Stimulated activated CD8-positive, alpha-beta memory T cell treated with anti-CD3 and anti-CD28 coated beads, Interleukin-4, amount 100 ng/mL, for 24 hours (primary cell): ENCODE measurements around the gene TMTC2.

Experiments used
- DNase-seq: peaks from one replicate; pipeline ENCODE4 v3.0.0-alpha.2; 2020; ENCODE audit warnings: low read depth

Gene TMTC2

DNA sequence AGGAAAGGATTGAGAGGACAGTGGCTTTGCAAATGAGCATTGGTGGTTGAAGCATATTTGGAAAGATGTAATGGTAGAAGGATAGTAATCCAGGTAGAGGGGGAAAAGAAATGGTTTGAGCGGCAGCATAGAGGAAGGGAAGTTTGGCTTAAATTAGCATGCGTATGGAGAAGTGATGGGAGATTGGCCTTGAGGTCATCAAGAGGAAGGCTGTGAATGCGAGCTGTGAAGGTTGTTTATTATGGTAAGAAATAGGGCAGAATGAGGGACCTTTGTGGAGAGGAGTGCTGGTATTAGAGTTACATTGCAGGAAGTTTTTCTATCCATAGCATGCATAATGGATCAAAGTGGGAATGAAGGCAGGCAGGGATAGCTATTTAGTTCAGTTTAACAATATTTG is 162.1 kb downstream of the TMTC2 start:
- no peak for DNase-seq

DNA sequence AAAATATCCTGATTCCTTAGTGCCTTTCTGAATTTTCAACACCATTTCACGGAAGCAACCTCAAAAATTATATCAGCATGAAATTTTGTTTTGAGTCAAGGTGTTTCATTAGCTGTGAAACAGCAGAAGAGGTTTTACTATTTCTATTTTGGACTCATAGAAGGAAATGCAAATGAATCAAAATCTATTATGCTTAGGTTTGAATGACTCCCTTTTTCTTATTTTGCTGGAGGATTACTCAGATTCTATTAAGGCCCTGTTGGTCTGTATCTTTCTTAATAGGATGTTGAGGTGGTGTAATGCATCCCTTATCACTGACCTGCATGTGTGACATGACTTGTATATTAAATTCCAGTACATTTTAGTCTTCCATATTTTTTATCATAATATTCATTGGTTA is 165.8 kb downstream of the TMTC2 start:
- DNase-seq: no peak

DNA sequence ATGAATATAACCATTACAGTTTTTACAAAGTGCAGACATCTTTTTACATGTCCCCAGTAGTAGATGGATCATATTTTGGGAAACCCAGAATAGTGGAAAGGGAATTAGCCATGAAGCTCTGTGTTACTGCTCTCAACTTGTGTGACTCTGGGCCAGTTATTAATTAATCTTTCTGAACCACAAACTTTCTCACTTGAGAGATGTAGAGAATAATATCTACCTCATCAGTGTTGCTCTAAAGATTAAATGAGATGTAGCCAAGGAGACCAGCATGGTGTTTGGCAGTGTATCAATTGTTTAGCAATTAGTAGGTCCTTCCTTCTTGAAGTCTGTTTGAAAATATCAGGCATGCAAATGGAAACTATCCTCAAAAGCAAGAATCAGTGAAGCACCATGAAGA is 169.2 kb downstream of the TMTC2 start:
- DNase-seq: no peak

DNA sequence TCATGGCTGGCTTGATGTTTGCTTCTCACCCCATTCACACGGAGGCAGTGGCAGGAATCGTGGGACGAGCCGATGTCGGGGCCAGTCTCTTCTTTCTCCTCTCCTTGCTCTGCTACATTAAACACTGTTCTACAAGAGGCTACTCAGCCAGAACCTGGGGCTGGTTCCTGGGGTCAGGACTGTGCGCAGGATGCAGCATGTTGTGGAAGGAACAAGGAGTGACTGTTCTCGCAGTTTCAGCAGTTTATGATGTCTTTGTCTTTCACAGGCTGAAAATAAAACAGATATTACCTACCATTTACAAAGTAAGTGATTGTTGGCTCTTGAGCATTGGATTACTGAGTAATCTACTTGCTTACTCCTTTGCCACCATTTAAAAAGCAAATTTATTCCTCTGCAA is 170.6 kb downstream of the TMTC2 start:
- no peak for DNase-seq

DNA sequence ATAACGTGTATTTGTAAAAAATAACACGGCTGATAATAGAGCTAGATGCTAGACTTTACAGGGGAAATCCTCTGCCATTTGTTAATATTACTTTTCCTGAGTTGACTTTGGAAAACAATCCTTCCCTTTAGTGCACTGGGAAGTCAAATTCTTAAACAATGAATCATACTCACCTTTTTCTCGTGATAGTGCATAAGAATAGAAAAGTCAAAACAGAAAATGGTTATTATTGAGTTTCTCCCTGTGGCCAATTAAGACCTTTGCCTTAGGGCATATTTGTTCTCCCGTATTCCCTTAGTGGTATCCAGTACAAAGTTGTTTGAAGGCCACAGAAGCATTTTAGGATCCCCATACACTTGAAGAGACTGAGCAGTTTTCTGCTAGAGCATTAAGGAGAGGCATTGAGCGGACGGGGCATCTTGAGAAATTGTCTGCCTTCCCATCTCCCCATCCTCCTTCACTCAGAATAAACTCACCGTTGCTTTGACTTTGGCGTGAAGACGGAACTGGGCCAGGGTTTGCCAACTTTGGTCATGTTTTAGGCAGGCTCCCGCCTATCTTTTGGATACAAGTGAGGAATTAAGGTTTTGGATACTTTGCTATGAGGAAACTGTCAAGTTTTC is 171.3 kb downstream of the TMTC2 start:
- no peak for DNase-seq

DNA sequence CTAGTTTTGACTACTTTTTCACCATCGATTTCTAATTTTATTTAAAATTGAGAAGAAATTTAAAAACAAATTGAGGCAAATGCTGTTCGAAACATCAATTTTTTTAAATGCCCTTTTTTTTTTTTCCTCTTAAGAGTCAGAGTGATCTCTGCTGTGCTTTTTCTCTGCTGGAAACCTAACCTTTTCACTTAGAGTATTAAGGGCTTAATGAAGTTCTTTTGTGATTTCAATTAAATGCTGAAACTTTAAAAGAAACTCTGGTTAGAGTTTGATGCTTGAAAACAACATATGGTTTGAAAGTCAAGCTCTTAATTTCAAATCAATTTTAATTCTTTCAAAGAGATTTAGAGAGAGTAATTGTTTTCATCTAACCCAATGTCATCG is 171.8 kb downstream of the TMTC2 start:
- DNase-seq: no peak

DNA sequence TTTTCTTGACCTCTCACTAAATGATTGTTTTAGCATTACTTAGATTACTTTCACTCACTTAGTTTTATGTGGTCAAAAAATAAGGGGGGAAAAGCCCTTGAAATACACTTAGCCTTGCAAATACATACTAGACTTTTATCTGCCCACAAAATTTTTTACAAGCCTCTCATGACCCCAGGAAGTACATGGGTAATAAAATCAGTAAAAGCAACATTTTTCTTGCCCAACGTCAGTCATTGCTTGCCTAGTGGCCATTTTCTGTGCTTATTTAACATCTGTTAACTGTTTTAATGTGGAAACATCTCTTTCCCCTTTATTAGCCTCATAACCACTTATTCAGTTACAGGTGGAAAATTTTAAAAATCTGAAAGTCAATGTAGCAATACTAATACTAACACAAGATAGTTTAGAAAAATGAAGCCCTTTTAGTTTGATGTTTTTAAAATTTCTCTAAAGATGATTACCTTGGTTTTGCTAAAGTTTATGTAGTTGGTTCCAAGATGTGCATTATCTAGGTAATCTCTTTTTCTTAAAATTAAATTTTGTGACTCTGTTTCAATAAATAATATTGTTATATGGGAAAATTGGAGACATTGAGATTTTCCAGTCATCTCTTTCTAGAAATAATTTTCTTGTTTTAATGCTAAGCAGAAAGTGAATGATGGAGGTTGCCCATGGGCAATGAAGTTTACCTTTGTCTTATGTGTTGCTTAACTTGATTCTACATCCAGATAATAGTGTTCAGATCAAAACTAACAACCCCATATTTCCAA is 175.5 kb downstream of the TMTC2 start:
- DNase-seq: no peak

DNA sequence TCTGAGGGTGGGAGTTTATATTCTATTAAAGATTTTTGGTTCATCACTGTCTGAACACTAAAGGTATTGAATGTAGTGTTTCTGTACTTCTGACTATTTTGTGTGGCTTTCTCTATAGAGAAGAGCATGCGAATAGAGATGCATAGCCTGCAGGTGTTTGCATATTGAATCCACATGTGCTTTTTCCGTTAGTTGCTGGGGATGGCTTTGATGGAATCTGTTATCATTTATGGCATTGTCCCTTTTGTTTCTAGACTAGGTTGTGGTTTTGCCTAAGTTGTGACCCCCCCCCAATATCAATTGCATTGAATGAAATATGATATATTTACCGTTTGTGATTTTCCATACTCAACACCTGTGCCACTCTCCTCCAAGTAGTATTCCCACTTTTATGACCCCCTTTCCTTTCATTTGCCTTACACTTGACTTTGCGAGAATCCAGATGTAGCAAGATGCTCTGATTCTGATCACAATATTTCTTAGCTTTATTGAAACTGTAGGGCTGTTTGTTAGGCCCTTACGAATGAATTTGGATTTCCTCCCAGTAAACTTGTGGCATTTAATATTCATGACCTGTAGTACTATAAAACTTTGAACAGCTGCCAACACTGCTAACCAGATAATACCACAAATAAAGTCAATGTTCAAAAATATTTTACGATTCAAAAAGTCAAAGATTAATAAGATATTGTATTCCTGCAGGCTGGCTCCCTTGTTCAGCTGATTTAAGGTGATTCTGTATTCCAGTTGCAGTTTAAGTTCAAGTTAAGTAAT is 176.4 kb downstream of the TMTC2 start:
- no peak for DNase-seq

DNA sequence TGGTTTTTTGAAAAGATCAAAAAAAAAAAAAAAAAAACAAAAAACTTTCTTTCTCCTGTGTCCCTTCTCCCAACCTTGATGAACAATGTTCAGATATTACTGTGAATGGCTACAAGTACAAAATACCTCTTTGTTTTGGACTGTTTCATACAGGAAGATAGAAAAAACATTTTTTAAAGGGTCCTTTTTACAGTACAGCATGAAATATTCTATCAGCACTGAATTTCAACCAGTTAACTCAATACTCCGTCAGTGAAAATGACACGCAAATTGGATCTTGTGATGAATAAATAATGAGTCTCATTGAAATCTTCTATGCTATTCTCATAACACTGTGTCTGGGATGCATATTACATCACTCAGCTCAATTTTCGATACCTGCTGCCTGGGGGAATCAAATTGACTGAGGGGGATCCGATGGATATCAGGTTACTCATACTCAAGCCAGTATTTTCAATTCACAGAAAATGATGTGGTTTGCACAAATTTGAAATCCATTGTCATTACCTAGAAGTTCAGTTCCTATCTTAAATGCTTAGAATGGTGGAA is 179.6 kb downstream of the TMTC2 start:
- no peak for DNase-seq

DNA sequence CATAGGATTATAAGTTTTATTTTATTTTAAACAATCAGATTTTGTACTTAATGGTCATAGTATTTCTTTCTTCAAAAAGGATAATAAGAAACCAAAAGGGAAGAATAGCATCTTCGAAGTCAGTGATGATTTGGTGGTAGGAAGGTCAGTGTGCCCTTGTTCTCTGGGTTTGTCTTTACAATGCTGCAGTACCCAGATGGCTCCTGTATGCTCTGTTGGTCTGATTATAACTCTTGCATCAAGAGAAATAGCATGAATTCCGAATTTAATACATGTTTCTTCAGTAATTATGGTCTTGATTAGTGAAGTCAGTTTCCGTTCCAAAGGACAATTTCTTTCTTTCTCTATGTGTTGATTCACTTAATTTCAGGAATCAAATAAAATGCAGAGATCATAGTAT is 180.2 kb downstream of the TMTC2 start:
- DNase-seq: no peak

DNA sequence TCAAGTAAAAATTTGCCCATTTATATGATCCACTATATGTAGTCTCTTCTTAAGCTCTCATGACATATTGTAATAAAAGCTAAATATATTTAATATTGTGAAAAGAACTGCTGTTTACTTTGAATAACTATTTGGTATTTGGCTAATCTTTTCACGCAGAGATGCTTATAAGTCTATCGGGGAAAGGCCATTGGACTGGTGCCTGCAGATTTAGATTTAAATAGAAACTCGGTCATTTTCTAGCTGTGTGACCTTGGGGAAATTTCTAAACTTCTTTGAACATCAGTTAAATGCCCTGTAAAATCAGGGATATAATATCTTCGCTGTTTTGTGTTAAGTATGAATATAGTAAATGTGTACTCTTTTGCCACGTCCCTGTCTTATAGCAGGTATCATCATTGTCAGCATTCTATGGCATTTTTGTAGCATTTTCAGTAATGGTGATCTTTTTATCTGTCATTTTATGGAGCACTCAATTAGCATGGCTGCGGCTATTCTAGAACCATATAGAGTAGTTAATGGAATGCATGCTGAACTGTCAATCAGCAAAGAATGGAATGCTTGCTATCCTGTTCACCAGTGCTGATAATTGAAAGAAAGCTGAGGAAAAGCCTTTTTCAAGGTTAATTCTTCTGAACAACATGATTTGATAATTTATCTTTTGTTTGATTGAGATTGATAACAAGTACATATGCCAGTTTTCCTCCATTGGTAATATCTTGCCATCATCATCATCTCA is 181.2 kb downstream of the TMTC2 start:
- DNase-seq: no peak

DNA sequence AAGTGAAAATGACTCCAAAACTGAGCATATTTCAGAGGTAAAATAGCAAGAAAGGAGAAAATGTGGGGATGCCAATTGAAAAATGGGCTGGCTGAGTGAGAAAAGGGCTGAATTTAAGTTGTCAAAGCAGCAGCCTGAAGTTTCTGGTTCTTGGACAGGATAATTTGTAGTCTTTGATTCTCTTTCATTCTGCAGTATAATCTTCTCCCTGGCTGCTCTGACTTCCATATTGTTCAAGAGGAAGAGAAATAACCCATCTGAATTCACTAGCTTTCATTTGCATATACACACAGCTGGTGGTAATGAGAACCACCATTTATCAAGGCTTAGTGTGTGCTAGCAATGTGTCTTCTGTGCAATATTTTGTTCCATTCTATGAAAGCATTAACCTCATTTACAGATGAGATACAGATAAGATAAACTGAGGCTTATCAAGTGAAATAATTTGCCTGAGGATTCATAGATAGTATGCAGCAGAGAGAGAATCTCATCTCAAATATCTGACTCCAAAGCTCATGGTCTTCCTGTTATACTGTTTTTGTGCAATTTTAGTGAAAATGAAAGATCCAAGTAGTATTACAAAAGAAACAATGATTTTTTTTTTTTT is 184.2 kb downstream of the TMTC2 start:
- DNase-seq: no peak

DNA sequence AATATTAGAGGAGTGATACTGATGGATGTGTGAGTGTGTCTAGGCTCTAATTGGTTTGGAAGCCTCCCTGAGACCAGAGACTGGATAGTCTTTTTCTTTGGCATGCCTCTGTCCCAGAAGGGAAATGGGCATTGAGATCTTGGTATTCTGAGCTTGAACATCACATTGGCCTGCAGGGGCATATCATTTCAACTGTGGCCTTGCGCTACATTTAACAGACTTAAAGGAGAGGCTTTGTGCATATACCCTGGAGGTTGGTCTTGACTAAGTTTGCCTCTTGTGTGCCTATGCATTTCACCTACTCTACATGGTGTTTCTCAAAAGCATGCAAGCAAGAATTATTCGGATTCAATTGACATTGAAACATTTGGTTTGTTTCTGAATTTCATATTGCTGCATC is 185.4 kb downstream of the TMTC2 start:
- no peak for DNase-seq

DNA sequence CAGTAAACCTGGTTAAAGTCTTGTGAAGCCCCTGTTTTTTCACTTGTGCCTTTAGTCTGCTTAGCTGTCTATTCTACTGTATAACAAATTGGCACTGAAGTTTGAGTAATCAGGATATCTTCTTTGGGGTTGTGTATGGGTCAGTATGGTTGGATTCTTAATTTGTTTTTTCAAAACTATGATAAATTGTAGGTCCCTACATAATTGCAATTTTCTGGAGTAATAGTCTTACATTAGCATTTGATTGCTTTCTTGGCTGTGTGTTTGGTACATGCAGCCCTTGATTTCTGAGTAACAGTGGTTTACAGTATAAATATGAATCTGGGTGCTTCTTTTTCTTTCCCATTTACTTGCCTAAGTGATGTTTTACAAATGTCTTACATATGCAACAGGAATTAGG is 186.6 kb downstream of the TMTC2 start:
- no peak for DNase-seq

DNA sequence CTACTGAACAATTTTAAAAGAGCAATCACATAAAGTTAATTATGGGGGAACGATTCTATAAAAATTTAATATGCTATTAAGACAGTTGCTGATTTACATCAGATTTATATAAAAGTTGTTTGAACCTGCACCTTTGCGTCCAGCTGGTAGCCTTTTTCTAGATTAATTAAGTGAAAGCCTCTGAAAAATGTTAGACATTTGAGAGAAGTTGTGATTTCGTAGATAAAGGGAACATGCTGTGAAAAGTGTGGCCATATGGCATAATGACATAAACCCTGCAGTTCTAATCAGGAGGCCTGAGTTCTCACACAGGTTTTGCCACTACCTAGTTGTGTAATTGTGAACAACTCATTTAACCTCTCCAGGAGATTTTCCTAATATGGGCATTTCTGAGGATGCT is 187.2 kb downstream of the TMTC2 start:
- DNase-seq: no peak

DNA sequence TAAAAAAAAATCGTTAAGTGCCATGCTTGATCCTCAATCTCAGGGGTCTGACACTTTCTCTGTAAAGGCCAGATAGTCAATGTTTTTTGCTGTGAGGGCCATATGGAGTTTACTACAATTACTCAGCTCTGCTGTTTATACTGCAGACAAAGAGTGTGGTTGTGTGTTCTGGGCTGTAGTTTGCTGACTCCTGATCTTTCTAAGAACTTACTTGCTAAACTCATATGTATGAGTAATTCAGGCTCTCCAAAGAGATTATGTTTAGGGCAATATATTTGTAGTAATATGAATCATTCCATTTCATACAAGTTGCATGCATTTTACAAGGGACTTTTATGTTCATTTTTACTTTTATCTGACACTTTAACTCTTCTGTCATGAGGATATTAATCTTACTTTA is 188.2 kb downstream of the TMTC2 start:
- DNase-seq: no peak

DNA sequence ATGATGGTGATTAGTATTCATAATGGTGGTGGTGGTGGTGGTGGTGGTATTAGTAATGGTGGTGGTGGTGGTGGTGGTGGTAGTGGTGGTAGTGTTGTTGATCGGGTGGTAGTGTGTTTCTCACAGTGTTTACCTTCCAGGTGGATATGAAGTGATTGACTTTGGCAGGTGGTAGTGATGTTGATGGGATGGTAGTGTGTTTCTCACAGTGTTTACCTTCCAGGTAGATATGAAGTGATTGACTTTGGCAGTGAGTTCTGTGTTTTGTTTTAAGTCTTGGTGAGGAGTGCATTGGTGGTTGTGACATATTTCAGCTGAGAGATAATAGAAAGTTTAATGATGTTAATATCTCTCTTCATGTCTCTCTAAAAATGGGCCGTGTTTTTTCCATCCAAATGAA is 189.4 kb downstream of the TMTC2 start:
- DNase-seq: no peak

DNA sequence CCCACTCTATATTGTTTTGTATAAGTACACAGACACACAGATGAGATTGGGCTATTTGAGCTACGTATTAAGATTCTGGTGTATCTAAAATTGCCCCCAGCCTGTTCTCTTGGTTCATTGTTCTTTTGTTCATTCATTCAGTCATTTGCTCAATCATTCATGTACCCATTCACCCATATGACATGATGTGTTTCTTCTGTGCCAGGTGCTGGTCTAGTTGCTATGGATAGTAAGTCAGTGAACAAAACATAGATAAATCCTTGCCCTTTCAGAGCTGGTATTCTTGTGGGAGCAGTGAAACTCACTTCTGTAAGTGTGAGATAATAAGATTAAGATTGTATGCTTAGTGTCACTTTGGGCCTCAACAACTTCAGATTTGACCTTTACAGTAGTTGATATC is 191.3 kb downstream of the TMTC2 start:
- no peak for DNase-seq

DNA sequence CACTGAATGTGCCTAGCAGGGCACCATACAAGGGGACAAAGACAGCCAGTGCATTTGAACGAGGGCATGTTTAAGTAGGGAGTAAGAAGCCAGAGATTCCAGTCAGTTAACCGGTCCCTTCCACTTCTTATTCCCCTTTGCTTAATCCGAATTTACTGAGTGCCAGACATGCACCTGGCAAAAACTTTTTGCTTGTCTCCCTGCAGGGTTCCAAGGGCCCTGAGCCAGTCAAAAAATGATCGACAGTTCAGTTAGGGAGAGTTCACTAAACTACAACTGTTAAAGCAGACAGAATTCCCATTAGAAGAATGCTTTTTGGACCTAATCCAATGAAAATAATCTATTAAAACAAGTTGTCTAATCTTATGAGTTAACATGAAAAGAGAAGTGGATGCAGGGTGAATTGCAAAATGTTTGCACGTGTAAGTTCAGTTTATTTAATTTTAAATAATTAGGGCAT is 193.8 kb downstream of the TMTC2 start:
- no peak for DNase-seq

DNA sequence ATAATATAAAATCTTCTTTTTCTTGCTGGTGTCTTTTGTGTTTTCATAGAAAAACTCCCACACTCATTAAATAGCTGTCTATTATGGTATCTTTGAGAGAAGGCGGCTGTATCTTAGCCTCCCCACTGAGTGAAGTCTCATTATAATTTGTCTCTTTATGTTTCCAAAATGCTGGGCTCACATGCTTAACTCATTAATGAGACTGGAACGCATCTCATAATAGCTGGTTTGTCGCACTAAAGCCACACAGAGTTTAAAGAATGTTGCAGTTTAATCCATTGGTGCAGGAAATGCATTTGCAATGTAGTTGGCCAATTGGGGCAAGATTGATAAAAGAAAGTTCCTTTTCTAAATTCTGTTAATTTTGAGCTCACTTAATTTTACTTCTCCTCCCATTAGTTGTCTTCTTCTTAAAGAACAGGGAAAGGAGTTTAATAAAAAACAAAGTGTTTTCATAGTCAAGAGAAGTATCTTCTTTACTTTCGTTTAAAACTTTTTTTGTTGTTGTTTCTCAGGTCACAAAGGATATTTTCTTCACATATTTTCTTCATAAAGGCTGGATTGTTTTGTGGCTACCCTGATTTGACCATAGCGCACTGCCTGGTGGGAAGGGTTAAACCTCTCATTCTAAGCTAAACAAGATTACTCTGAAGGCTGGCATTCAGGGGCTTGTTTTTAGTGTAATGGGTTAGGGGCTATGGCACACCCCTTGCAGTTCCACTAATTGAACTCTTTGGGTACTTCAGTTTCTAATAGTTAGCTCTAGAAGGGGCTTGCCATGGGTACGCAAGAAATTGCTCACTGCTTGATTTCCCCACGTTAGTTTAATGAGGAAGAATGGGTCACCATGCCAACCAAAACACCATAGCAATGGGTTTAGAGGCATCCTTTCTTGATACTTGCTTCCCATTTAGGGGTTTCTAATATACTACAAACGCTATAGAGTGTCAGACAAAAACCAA is 197.0 kb downstream of the TMTC2 start:
- DNase-seq: no peak
